WTC11 (cell line): Measurements from ENCODE around the gene MSANTD1.

Experiments
- NFATC4 ChIP-seq: fragments of 250-450 bp; sonication (Bioruptor Pico); IDR thresholded peaks from 2 replicates; pipeline ENCODE4 v1.9.0; 2021; ENCODE audit warnings: mild to moderate bottlenecking
- ZNF138 ChIP-seq: sonication (generic); formaldehyde crosslinking; conservative IDR thresholded peaks from 2 replicates; pipeline ENCODE4 v1.8.1; 2022; ENCODE audit warnings: mild to moderate bottlenecking, moderate library complexity, missing genetic modification reagents
- ZNF232 ChIP-seq: sonication (generic); formaldehyde crosslinking; IDR thresholded peaks from 2 replicates; pipeline ENCODE4 v1.8.0; 2022; ENCODE audit warnings: mild to moderate bottlenecking, missing genetic modification reagents
- TF ChIP-seq, protein P1 (sequence below): fragments of 200-600 bp; IDR thresholded peaks from 2 replicates; pipeline ENCODE4 v1.8.0; 2022; ENCODE audit warnings: antibody characterized with exemption
- TF ChIP-seq, protein P2 (sequence below): sonication (generic); formaldehyde crosslinking; IDR thresholded peaks from 2 replicates; pipeline ENCODE4 v1.8.1; 2023; ENCODE audit warnings: mild to moderate bottlenecking, missing genetic modification reagents, moderate library complexity

DNA sequence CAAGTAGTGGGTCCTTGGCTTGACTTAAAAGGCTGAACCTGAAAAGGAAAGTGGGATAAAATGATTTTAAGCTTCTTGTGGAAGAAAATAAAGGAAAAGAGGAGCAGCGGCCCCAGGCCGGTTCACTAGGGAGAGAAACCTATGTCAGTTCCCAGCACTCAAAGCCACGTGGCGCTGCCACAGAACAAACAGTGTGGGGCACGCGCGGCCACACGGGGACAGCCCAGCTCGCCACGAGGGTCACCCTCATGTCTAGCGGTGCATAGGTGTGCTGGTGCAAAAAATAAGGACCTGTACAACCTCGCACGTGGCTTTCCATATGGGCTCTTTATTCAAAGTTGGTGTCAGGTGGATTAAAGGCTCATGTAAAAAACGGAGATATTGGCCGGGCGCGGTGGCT lies 17.1 kb downstream of the MSANTD1 start:
- TF ChIP-seq, protein P1, sequence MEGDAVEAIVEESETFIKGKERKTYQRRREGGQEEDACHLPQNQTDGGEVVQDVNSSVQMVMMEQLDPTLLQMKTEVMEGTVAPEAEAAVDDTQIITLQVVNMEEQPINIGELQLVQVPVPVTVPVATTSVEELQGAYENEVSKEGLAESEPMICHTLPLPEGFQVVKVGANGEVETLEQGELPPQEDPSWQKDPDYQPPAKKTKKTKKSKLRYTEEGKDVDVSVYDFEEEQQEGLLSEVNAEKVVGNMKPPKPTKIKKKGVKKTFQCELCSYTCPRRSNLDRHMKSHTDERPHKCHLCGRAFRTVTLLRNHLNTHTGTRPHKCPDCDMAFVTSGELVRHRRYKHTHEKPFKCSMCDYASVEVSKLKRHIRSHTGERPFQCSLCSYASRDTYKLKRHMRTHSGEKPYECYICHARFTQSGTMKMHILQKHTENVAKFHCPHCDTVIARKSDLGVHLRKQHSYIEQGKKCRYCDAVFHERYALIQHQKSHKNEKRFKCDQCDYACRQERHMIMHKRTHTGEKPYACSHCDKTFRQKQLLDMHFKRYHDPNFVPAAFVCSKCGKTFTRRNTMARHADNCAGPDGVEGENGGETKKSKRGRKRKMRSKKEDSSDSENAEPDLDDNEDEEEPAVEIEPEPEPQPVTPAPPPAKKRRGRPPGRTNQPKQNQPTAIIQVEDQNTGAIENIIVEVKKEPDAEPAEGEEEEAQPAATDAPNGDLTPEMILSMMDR = no peak
- TF ChIP-seq NFATC4 (CRISPR knock-in tag) = no peak
- no peak for TF ChIP-seq ZNF138
- TF ChIP-seq, protein P2, sequence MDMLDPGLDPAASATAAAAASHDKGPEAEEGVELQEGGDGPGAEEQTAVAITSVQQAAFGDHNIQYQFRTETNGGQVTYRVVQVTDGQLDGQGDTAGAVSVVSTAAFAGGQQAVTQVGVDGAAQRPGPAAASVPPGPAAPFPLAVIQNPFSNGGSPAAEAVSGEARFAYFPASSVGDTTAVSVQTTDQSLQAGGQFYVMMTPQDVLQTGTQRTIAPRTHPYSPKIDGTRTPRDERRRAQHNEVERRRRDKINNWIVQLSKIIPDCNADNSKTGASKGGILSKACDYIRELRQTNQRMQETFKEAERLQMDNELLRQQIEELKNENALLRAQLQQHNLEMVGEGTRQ (CRISPR knock-in tag) = no peak
- TF ChIP-seq ZNF232 = no peak
